ENCODE data around the gene KRT4.

GRCh38 chr12:52848661-52849255 is 34.8 kb upstream of the KRT4 start, which contains the start of gene KRT78:
- TF ChIP-seq, protein P1, sequence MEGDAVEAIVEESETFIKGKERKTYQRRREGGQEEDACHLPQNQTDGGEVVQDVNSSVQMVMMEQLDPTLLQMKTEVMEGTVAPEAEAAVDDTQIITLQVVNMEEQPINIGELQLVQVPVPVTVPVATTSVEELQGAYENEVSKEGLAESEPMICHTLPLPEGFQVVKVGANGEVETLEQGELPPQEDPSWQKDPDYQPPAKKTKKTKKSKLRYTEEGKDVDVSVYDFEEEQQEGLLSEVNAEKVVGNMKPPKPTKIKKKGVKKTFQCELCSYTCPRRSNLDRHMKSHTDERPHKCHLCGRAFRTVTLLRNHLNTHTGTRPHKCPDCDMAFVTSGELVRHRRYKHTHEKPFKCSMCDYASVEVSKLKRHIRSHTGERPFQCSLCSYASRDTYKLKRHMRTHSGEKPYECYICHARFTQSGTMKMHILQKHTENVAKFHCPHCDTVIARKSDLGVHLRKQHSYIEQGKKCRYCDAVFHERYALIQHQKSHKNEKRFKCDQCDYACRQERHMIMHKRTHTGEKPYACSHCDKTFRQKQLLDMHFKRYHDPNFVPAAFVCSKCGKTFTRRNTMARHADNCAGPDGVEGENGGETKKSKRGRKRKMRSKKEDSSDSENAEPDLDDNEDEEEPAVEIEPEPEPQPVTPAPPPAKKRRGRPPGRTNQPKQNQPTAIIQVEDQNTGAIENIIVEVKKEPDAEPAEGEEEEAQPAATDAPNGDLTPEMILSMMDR (IDR thresholded peaks at IDR 0.05), result no peak
- TF ChIP-seq EP300 (IDR thresholded peaks at IDR 0.05), result no peak

Data from tibial nerve (tissue), 4 donors.